ENCODE results near the gene CBX3. TPM values are rescaled to one million over a fixed set of nuclear protein-coding genes. Genes with fewer than 3 reads are reported as not detected.

Gene CBX3
- total and polyA plus RNA-seq, 2 of the 13 experiments (the other 11 are each of a cell fraction or from before 2014, with no cell fraction given), result 53.9 to 249 TPM

- Histone ChIP-seq H3K4me2 (ENCODE audit: low read depth, low read length) (peak overlapping the region; percentile 81), H3K4me1 (ENCODE audit: insufficient read depth, low read length) (peaks cover 58% of the 10 kb centered on the region), H3K27ac (ENCODE audit: extremely low read length, insufficient read depth, low read length) (no peak overlapping the region), H3K9ac (ENCODE audit: insufficient read depth, low read depth, low read length) (peak overlapping the region; percentile 32; the same call in 1 of the 2 replicates), H3K27me3 (ENCODE audit: control insufficient read depth in 1 of 2, insufficient read depth in 2 of 2, low read length in 2 of 2) (peaks cover 0 to 13% of the 10 kb centered on the region in 2 experiments; a peak in 3 of 5 replicates), H3K79me2 (ENCODE audit: insufficient read depth, low read length) (peaks cover 5% of the 10 kb centered on the region), H2AFZ (ENCODE audit: low read length) (no peak overlapping the region), H4K20me1 (ENCODE audit: insufficient read depth, low read length) (no peaks in the 10 kb centered on the region), H3K9me3 (ENCODE audit: low read length) (no peaks in the 10 kb centered on the region), H3K4me3 (replicated peaks in 1 of 3; ENCODE audit: insufficient read depth in 1 of 3, low read depth in 2 of 3, low read length in 3 of 3) (peak overlapping the region; percentile 53 to 72 (median 70)), H3K36me3 (replicated peaks in 1 of 2; ENCODE audit: control insufficient read depth in 1 of 2, insufficient read depth in 2 of 2, low read length in 2 of 2) (no peaks in the 10 kb centered on the region)
- DNase-seq (ENCODE audit: low spot score) (no peak), FAIRE-seq (no peak), ATAC-seq (peak; percentile 26; the same call in 2 of the 3 replicates)
- ChIA-PET CTCF (ENCODE audit: low intra/inter-chr PET ratio, low total read pairs) (no interaction called here), POLR2A (no interaction called here)
- TSS peak; percentile 72 for BruUV-seq (replicated peaks)
- in situ Hi-C loops (cut with HindIII; ENCODE audit: extremely low pct_ligation_motif_present, low pct_unique_long_range_greater_than_20kb) (no loop called here), intact Hi-C loops (cut with micrococcal nuclease; ENCODE audit: unreplicated experiment) (loop anchor here (2.0 to 10.0 kb wide), 2 partner anchors 45 to 59 kb away; no protein-coding TSS in a partner anchor)
- no peak for TF ChIP-seq SP5 (CRISPR knock-in tag; IDR thresholded peaks at IDR 0.05; ENCODE audit: borderline replicate concordance, low read depth)
- no peak for TF ChIP-seq TEAD3 (CRISPR knock-in tag; optimal IDR thresholded peaks at IDR 0.05; ENCODE audit: borderline replicate concordance)
- TF ChIP-seq ZSCAN29 (CRISPR knock-in tag; conservative IDR thresholded peaks at IDR 0.05), result peak; percentile 91; the same call in 1 of the 2 replicates
- TF ChIP-seq RNF2 (conservative IDR thresholded peaks at IDR 0.05; ENCODE audit: low read depth), result 0 out of 2 replicates have a peak, but pooled peaks have one; percentile 16
- TF ChIP-seq ASH2L (IDR thresholded peaks at IDR 0.05; ENCODE audit: insufficient read length, low read depth, low read length), result peak; percentile 26
- 6% methylated on average over 11 of the region's 18 CpGs for WGBS (ENCODE audit: low lambda C conversion rate)
Observed at GRCh38 chr7:26153241-26153822, 48.2 kb upstream of the CBX3 start.

GRCh38 chr7:26153823-26154783 lies 47.4 kb upstream of the CBX3 start:
- no peaks in the 10 kb centered on the region for H3K9me3 ChIP-seq (ENCODE audit: low read length)
- ATAC-seq (no peak), DNase-seq (ENCODE audit: low spot score) (no peak), FAIRE-seq (no peak)
- intact Hi-C loops (cut with micrococcal nuclease; ENCODE audit: unreplicated experiment), result loop anchor here (2.0 to 10.0 kb wide), 2 partner anchors 45 to 59 kb away; no protein-coding TSS in a partner anchor
- peak overlapping the region; percentile 81 for H3K4me2 ChIP-seq (ENCODE audit: low read depth, low read length)
- no peak overlapping the region for H3K27ac ChIP-seq (ENCODE audit: extremely low read length, insufficient read depth, low read length)
- TF ChIP-seq TAF1 (CRISPR knock-in tag; IDR thresholded peaks at IDR 0.05), result 0 out of 2 replicates have a peak, but pooled peaks have one; percentile 10
- TF ChIP-seq SRF (IDR thresholded peaks at IDR 0.05; ENCODE audit: low read depth, low read length), result no peak
- no peak for TF ChIP-seq ARID4A (CRISPR knock-in tag; IDR thresholded peaks at IDR 0.05; ENCODE audit: borderline replicate concordance)
- H3K27me3 ChIP-seq (ENCODE audit: control insufficient read depth in 1 of 2, insufficient read depth in 2 of 2, low read length in 2 of 2), result peaks cover 0 to 13% of the 10 kb centered on the region in 2 experiments; a peak in 3 of 5 replicates
- in situ Hi-C loops (cut with HindIII; ENCODE audit: extremely low pct_ligation_motif_present, low pct_unique_long_range_greater_than_20kb), result no loop called here
- BruUV-seq (replicated peaks), result no TSS peak
- H3K4me3 ChIP-seq (replicated peaks in 1 of 3; ENCODE audit: insufficient read depth in 1 of 3, low read depth in 2 of 3, low read length in 3 of 3), result peak overlapping the region in 2 of 3 experiments; percentile 53 to 72; a peak in 3 of 6 replicates
- peaks cover 66% of the 10 kb centered on the region for H3K4me1 ChIP-seq (ENCODE audit: insufficient read depth, low read length)
- ChIA-PET POLR2A (no interaction called here), CTCF (ENCODE audit: low intra/inter-chr PET ratio, low total read pairs) (no interaction called here)
- no peak overlapping the region for H2AFZ ChIP-seq (ENCODE audit: low read length)
- no peak overlapping the region for H3K9ac ChIP-seq (ENCODE audit: insufficient read depth, low read depth, low read length)
- no peaks in the 10 kb centered on the region for H3K36me3 ChIP-seq (replicated peaks in 1 of 2; ENCODE audit: control insufficient read depth in 1 of 2, insufficient read depth in 2 of 2, low read length in 2 of 2)
- WGBS (ENCODE audit: low lambda C conversion rate), result 74% methylated on average over 15 of the region's 15 CpGs
- peaks cover 8% of the 10 kb centered on the region for H3K79me2 ChIP-seq (ENCODE audit: insufficient read depth, low read length)
- no peaks in the 10 kb centered on the region for H4K20me1 ChIP-seq (ENCODE audit: insufficient read depth, low read length)

Data from HepG2 (cell line).